K562 (cell line): Measurements from ENCODE around the gene PROKR1. TPM values are rescaled to one million over a fixed set of nuclear protein-coding genes. Genes with fewer than 3 reads are reported as not detected.

Experiments used
- BRF1 ChIP-seq: IDR thresholded peaks from 3 replicates; pipeline ENCODE4 v1.6.1; 2011; ENCODE audit warnings: borderline replicate concordance, mild to moderate bottlenecking; ENCODE audit not compliant: insufficient read length; ENCODE audit errors: extremely low read depth
- GABPB2 ChIP-seq: fragments of 250-450 bp; sonication (Bioruptor Pico); conservative IDR thresholded peaks from 2 replicates; pipeline ENCODE4 v1.5.1; 2021; ENCODE audit warnings: mild to moderate bottlenecking
- HCFC1 ChIP-seq: IDR thresholded peaks from 2 replicates; pipeline ENCODE4 v1.6.1; 2012; ENCODE audit warnings: low read depth, low read length, improper control_type of control experiment
- ZBTB1 ChIP-seq: sonication (generic); formaldehyde crosslinking; IDR thresholded peaks from 2 replicates; pipeline ENCODE4 v1.8.1; 2023; ENCODE audit warnings: missing genetic modification reagents, low read depth, mild to moderate bottlenecking, borderline replicate concordance
- ZFX ChIP-seq: sonication (generic); formaldehyde crosslinking; IDR thresholded peaks from 2 replicates; pipeline ENCODE4 v1.8.0; 2022; ENCODE audit warnings: mild to moderate bottlenecking, missing genetic modification reagents, moderate library complexity
- ZNF23 ChIP-seq: fragments of 250-450 bp; sonication (Bioruptor Pico); IDR thresholded peaks from 2 replicates; pipeline ENCODE4 v1.4.0; 2020; ENCODE audit warnings: mild to moderate bottlenecking
- ZNF75A ChIP-seq: fragments of 450-650 bp; formaldehyde crosslinking; IDR thresholded peaks from 2 replicates; pipeline ENCODE4 v1.4.0; 2020; ENCODE audit warnings: mild to moderate bottlenecking
- polyA plus RNA-seq, 8 experiments: library from polyadenylated mRNA; depleted of rRNA in 4 of 8; stranded (reverse) in 5 of 8; unstranded in 3 of 8; fragments of >200 nt; fragmentation: Nextera tagmentation in 2 of 8; fragmentation: Illumina TruSeq in 1 of 8; extraction: Ambion mirVana in 2 of 8; extraction: Trizol in 1 of 8; gene quantifications; 2 replicates each; pipeline versions ENCODE4 v1.2.1 to v1.2.3, GENCODE V29; 2011 to 2014; ENCODE audit warnings: inconsistent platforms in 1 of 8, missing spikeins in 1 of 8
- total RNA-seq, 7 experiments: library from RNA; depleted of rRNA in 6 of 7; stranded (reverse); fragments of >200 nt in 6 of 7; fragmentation: Illumina TruSeq in 2 of 7; extraction: Trizol in 2 of 7; gene quantifications; 2 replicates each; pipeline versions ENCODE4 v1.2.1 to v1.2.3, GENCODE V29; 2011 to 2021; ENCODE audit warnings: low replicate concordance in 1 of 7
- TF ChIP-seq, protein P1 (sequence below): fragments of 250-450 bp; sonication (Bioruptor Pico); IDR thresholded peaks from 2 replicates; pipeline ENCODE4 v1.9.0; 2021; ENCODE audit warnings: mild to moderate bottlenecking, inconsistent platforms
- TF ChIP-seq, protein P2 (sequence below): sonication (generic); formaldehyde crosslinking; IDR thresholded peaks from 2 replicates; pipeline ENCODE4 v1.8.0; 2022; ENCODE audit warnings: missing genetic modification reagents, mild to moderate bottlenecking, borderline replicate concordance
- TF ChIP-seq, protein P3 (sequence below): fragments of 450-650 bp; IDR thresholded peaks from 2 replicates; pipeline ENCODE4 v1.6.1; 2017; ENCODE audit warnings: antibody characterized with exemption
- TF ChIP-seq, protein P4 (sequence below): fragments of 450-650 bp; IDR thresholded peaks from 2 replicates; pipeline ENCODE4 v1.6.1; 2016; ENCODE audit warnings: low read depth
- TF ChIP-seq, protein P5 (sequence below): sonication (generic); formaldehyde crosslinking; IDR thresholded peaks from 2 replicates; pipeline ENCODE4 v1.8.1; 2023; ENCODE audit warnings: mild to moderate bottlenecking, missing genetic modification reagents

The PROKR1 gene
- total and polyA plus RNA-seq, 9 of the 15 experiments (the other 6 are each of a cell fraction or from before 2014, with no cell fraction given) = 0.01 to 0.18 (median 0.09) TPM; not detected in 1

DNA sequence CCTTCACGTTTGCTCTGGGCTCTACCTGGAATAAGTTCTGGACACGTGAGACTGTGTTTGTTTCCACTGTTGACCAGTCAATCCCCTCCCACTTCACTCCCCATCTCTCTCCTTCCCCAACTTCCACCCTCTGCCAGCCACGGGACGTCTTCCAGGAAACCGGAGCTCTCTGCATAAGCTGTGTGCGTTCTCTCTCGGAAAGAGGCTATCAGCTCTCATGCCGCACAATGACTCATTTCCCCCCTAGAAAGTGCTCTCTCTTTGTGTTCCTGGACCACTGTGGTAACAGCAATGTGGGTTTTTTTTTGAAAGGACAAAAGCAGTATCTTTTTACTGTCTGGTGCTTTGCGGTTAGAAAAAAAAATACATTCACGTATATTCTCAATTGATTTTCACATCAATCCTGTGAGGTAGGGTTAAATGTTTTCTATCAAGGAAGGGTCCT is 10.2 kb downstream of the PROKR1 start (continued):
- TF ChIP-seq, protein P1, sequence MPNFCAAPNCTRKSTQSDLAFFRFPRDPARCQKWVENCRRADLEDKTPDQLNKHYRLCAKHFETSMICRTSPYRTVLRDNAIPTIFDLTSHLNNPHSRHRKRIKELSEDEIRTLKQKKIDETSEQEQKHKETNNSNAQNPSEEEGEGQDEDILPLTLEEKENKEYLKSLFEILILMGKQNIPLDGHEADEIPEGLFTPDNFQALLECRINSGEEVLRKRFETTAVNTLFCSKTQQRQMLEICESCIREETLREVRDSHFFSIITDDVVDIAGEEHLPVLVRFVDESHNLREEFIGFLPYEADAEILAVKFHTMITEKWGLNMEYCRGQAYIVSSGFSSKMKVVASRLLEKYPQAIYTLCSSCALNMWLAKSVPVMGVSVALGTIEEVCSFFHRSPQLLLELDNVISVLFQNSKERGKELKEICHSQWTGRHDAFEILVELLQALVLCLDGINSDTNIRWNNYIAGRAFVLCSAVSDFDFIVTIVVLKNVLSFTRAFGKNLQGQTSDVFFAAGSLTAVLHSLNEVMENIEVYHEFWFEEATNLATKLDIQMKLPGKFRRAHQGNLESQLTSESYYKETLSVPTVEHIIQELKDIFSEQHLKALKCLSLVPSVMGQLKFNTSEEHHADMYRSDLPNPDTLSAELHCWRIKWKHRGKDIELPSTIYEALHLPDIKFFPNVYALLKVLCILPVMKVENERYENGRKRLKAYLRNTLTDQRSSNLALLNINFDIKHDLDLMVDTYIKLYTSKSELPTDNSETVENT = no peak
- TF ChIP-seq, protein P2, sequence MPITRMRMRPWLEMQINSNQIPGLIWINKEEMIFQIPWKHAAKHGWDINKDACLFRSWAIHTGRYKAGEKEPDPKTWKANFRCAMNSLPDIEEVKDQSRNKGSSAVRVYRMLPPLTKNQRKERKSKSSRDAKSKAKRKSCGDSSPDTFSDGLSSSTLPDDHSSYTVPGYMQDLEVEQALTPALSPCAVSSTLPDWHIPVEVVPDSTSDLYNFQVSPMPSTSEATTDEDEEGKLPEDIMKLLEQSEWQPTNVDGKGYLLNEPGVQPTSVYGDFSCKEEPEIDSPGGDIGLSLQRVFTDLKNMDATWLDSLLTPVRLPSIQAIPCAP = no peak
- TF ChIP-seq GABPB2 = no peak
- TF ChIP-seq, protein P3, sequence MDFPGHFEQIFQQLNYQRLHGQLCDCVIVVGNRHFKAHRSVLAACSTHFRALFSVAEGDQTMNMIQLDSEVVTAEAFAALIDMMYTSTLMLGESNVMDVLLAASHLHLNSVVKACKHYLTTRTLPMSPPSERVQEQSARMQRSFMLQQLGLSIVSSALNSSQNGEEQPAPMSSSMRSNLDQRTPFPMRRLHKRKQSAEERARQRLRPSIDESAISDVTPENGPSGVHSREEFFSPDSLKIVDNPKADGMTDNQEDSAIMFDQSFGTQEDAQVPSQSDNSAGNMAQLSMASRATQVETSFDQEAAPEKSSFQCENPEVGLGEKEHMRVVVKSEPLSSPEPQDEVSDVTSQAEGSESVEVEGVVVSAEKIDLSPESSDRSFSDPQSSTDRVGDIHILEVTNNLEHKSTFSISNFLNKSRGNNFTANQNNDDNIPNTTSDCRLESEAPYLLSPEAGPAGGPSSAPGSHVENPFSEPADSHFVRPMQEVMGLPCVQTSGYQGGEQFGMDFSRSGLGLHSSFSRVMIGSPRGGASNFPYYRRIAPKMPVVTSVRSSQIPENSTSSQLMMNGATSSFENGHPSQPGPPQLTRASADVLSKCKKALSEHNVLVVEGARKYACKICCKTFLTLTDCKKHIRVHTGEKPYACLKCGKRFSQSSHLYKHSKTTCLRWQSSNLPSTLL = peak; percentile 38; the same call in 1 of the 2 replicates
- TF ChIP-seq ZBTB1 (CRISPR knock-in tag) = no peak
- TF ChIP-seq BRF1 = no peak
- TF ChIP-seq, protein P4, sequence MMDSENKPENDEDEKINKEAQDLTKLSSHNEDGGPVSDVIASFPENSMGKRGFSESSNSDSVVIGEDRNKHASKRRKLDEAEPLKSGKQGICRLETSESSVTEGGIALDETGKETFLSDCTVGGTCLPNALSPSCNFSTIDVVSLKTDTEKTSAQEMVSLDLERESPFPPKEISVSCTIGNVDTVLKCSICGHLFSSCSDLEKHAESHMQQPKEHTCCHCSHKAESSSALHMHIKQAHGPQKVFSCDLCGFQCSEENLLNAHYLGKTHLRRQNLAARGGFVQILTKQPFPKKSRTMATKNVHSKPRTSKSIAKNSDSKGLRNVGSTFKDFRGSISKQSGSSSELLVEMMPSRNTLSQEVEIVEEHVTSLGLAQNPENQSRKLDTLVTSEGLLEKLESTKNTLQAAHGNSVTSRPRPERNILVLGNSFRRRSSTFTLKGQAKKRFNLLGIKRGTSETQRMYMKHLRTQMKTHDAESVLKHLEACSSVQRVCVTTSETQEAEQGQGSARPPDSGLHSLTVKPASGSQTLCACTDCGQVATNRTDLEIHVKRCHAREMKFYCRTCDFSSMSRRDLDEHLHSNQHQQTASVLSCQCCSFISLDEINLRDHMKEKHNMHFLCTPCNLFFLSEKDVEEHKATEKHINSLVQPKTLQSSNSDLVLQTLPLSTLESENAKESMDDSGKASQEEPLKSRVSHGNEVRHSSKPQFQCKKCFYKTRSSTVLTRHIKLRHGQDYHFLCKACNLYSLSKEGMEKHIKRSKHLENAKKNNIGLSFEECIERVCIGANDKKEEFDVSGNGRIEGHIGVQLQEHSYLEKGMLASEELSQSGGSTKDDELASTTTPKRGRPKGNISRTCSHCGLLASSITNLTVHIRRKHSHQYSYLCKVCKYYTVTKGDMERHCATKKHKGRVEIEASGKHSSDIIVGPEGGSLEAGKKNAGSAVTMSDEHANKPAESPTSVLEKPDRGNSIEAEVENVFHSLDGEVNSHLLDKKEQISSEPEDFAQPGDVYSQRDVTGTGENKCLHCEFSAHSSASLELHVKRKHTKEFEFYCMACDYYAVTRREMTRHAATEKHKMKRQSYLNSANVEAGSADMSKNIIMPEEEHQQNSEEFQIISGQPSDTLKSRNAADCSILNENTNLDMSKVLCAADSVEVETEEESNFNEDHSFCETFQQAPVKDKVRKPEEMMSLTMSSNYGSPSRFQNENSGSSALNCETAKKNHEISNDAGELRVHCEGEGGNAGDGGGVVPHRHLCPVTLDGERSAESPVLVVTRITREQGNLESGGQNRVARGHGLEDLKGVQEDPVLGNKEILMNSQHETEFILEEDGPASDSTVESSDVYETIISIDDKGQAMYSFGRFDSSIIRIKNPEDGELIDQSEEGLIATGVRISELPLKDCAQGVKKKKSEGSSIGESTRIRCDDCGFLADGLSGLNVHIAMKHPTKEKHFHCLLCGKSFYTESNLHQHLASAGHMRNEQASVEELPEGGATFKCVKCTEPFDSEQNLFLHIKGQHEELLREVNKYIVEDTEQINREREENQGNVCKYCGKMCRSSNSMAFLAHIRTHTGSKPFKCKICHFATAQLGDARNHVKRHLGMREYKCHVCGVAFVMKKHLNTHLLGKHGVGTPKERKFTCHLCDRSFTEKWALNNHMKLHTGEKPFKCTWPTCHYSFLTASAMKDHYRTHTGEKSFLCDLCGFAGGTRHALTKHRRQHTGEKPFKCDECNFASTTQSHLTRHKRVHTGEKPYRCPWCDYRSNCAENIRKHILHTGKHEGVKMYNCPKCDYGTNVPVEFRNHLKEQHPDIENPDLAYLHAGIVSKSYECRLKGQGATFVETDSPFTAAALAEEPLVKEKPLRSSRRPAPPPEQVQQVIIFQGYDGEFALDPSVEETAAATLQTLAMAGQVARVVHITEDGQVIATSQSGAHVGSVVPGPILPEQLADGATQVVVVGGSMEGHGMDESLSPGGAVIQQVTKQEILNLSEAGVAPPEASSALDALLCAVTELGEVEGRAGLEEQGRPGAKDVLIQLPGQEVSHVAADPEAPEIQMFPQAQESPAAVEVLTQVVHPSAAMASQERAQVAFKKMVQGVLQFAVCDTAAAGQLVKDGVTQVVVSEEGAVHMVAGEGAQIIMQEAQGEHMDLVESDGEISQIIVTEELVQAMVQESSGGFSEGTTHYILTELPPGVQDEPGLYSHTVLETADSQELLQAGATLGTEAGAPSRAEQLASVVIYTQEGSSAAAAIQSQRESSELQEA = no peak
- no peak for TF ChIP-seq HCFC1
- TF ChIP-seq ZFX = no peak
- no peak for TF ChIP-seq ZNF75A (CRISPR knock-in tag)
- no peak for TF ChIP-seq ZNF23 (CRISPR knock-in tag)
- TF ChIP-seq, protein P5, sequence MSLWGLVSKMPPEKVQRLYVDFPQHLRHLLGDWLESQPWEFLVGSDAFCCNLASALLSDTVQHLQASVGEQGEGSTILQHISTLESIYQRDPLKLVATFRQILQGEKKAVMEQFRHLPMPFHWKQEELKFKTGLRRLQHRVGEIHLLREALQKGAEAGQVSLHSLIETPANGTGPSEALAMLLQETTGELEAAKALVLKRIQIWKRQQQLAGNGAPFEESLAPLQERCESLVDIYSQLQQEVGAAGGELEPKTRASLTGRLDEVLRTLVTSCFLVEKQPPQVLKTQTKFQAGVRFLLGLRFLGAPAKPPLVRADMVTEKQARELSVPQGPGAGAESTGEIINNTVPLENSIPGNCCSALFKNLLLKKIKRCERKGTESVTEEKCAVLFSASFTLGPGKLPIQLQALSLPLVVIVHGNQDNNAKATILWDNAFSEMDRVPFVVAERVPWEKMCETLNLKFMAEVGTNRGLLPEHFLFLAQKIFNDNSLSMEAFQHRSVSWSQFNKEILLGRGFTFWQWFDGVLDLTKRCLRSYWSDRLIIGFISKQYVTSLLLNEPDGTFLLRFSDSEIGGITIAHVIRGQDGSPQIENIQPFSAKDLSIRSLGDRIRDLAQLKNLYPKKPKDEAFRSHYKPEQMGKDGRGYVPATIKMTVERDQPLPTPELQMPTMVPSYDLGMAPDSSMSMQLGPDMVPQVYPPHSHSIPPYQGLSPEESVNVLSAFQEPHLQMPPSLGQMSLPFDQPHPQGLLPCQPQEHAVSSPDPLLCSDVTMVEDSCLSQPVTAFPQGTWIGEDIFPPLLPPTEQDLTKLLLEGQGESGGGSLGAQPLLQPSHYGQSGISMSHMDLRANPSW (CRISPR knock-in tag) = no peak
